SK-N-SH (cell line): ENCODE measurements around the gene NTHL1. TPM values are rescaled to one million over a fixed set of nuclear protein-coding genes. Genes with fewer than 3 reads are reported as not detected.
A peak's percentile ranks its signal among the peaks of the same experiment; 100 is the strongest.

Source experiments
- CTCF ChIA-PET: fragments of 300-600, 350-600 bp; formaldehyde crosslinking; extraction: SDS; loops from one replicate; lab custom pipeline; 2021; lab: Yijun Ruan, JAX
- POLR2A ChIA-PET: fragments of 350-600 bp; sonication (Branson Sonifier 250); formaldehyde crosslinking; extraction: SDS; loops from one replicate; lab custom pipeline; 2020; ENCODE audit warnings: antibody characterized with exemption, inconsistent platforms; lab: Yijun Ruan, JAX
- DNase-seq: peaks from one replicate; pipeline ENCODE4 v3.0.0; 2012
- H2AFZ ChIP-seq: fragments of 200-600 bp; sonication (generic); 2 replicates; pipeline ENCODE4 v1.8.1; 2016; ENCODE audit warnings: antibody characterized with exemption, mild to moderate bottlenecking, low read depth
- H3F3A ChIP-seq: fragments of 200-600 bp; sonication (generic); replicated peaks from 2 replicates; pipeline ENCODE3; 2016; ENCODE audit warnings: antibody characterized with exemption, mild to moderate bottlenecking; ENCODE audit not compliant: insufficient read depth
- H3K27ac ChIP-seq, 2 experiments: fragments of 200-500 bp in 1 of 2; fragments of 200-600 bp in 1 of 2; sonication (Bioruptor generic) in 1 of 2; sonication (generic), shearing (Covaris generic) in 1 of 2; 2 replicates each; pipeline versions ENCODE4 v1.5.1 to v1.6.1; 2014 to 2016; ENCODE audit warnings: low read depth in 2 of 2, inconsistent platforms in 1 of 2, low read length in 1 of 2, mild to moderate bottlenecking in 1 of 2, mixed read lengths in 1 of 2
- H3K27me3 ChIP-seq: fragments of 200-600 bp; sonication (generic), shearing (Covaris generic); 2 replicates; pipeline ENCODE4 v1.6.1; 2016; ENCODE audit warnings: mixed run types; ENCODE audit not compliant: insufficient read depth
- H3K36me3 ChIP-seq, 2 experiments: fragments of 200-500 bp in 1 of 2; fragments of 200-600 bp in 1 of 2; sonication (Bioruptor generic) in 1 of 2; sonication (generic) in 1 of 2; replicated peaks in 1 of 2; 2 replicates each; pipeline versions ENCODE3 to v1.5.1; 2014 to 2016; ENCODE audit warnings: low read length in 1 of 2, mild to moderate bottlenecking in 1 of 2; ENCODE audit not compliant: insufficient read depth in 2 of 2, control insufficient read depth in 1 of 2
- H3K4me1 ChIP-seq, 2 experiments: fragments of 200-500 bp in 1 of 2; fragments of 200-600 bp in 1 of 2; sonication (Bioruptor generic) in 1 of 2; sonication (generic), shearing (Covaris generic) in 1 of 2; 2 replicates each; pipeline versions ENCODE4 v1.5.1 to v1.6.1; 2014 to 2016; ENCODE audit warnings: low read depth in 1 of 2, low read length in 1 of 2, mixed run types in 1 of 2; ENCODE audit not compliant: insufficient read depth in 2 of 2, control insufficient read depth in 1 of 2
- H3K4me2 ChIP-seq: fragments of 200-600 bp; sonication (generic), shearing (Covaris generic); 2 replicates; pipeline ENCODE4 v1.6.1; 2017; ENCODE audit warnings: mixed run types
- H3K4me3 ChIP-seq, 2 experiments: fragments of 200-500 bp in 1 of 2; fragments of 200-600 bp in 1 of 2; sonication (Bioruptor generic) in 1 of 2; sonication (generic), shearing (Covaris generic) in 1 of 2; 2 replicates each; pipeline versions ENCODE4 v1.5.1 to v1.8.1; 2014 to 2016; ENCODE audit warnings: low read depth in 2 of 2, inconsistent platforms in 1 of 2, low read length in 1 of 2, mild to moderate bottlenecking in 1 of 2, mixed read lengths in 1 of 2, moderate library complexity in 1 of 2
- H3K79me2 ChIP-seq: fragments of 200-600 bp; sonication (generic); 2 replicates; pipeline ENCODE4 v1.8.1; 2017; ENCODE audit warnings: mild to moderate bottlenecking; ENCODE audit not compliant: insufficient read depth
- H3K9ac ChIP-seq: fragments of 200-600 bp; sonication (generic); 2 replicates; pipeline ENCODE4 v1.6.1; 2017; ENCODE audit warnings: mixed run types
- H3K9me2 ChIP-seq: fragments of 200-600 bp; sonication (generic); 2 replicates; pipeline ENCODE4 v1.6.1; 2017; ENCODE audit warnings: mixed run types
- H3K9me3 ChIP-seq: fragments of 200-600 bp; sonication (generic); 2 replicates; pipeline ENCODE4 v1.6.1; 2017; ENCODE audit warnings: mixed run types, mild to moderate bottlenecking, moderate library complexity
- H4K20me1 ChIP-seq: fragments of 200-600 bp; sonication (generic); 2 replicates; pipeline ENCODE4 v1.6.1; 2017; ENCODE audit warnings: mild to moderate bottlenecking, mixed run types; ENCODE audit not compliant: insufficient read depth
- CHD2 ChIP-seq: fragments of 150-350 bp; IDR thresholded peaks from 2 replicates; pipeline ENCODE4 v1.6.1; 2018; ENCODE audit warnings: low read length; ENCODE audit not compliant: partially characterized antibody
- CTCF ChIP-seq: fragments of 200-600 bp; sonication (generic); IDR thresholded peaks from 2 replicates; pipeline ENCODE4 v1.6.1; 2017; ENCODE audit warnings: antibody characterized with exemption, mild to moderate bottlenecking, moderate library complexity
- EP300 ChIP-seq, 2 experiments: IDR thresholded peaks; 2 replicates each; pipeline versions ENCODE4 v1.4.0 to v1.6.1; 2012; ENCODE audit warnings: borderline replicate concordance in 1 of 2, low read depth in 1 of 2, low read length in 1 of 2
- NRF1 ChIP-seq: IDR thresholded peaks from 2 replicates; pipeline ENCODE4 v1.6.1; 2012; ENCODE audit warnings: low read depth, mild to moderate bottlenecking, low read length
- PBX3 ChIP-seq: IDR thresholded peaks from 2 replicates; pipeline ENCODE4; 2012
- RCOR1 ChIP-seq: fragments of 150-350 bp; IDR thresholded peaks from 2 replicates; pipeline ENCODE4 v1.6.1; 2017; ENCODE audit warnings: antibody characterized with exemption, low read length
- RFX5 ChIP-seq: IDR thresholded peaks from 2 replicates; pipeline ENCODE4 v1.6.1; 2012; ENCODE audit warnings: mild to moderate bottlenecking, improper control_type of control experiment, low read length
- RXRA ChIP-seq: IDR thresholded peaks from 2 replicates; pipeline ENCODE4 v1.4.0; 2012; ENCODE audit warnings: low read depth, mild to moderate bottlenecking, borderline replicate concordance
- SMC3 ChIP-seq: IDR thresholded peaks from 2 replicates; pipeline ENCODE4 v1.6.1; 2012; ENCODE audit warnings: low read depth, low read length, improper control_type of control experiment
- YY1 ChIP-seq: IDR thresholded peaks from 2 replicates; pipeline ENCODE4 v1.4.0; 2012; ENCODE audit warnings: low read depth, mild to moderate bottlenecking
- WGBS: methylation state at CpG from one replicate; pipeline ENCODE4 v1.1.6; 2017; ENCODE audit warnings: low lambda C conversion rate; 5-methylcytosine and 5-hydroxymethylcytosine counted together
- polyA plus RNA-seq, 3 experiments: library from polyadenylated mRNA; depleted of rRNA; stranded (reverse); fragments of >200 nt; gene quantifications; 2 replicates each; pipeline ENCODE4 v1.2.3, GENCODE V29; 2012
- TF ChIP-seq, protein P1 (sequence below): fragments of 150-350 bp; IDR thresholded peaks from 2 replicates; pipeline ENCODE4 v1.6.1; 2017; ENCODE audit warnings: antibody characterized with exemption, low read length, low read depth, borderline replicate concordance

NTHL1 gene
- polyA plus RNA-seq, 1 of the 3 experiments (the other 2 are of a cell fraction): 77.3 TPM

GRCh38 chr16:2028146-2028545 is 19.5 kb downstream of the NTHL1 start:
- Histone ChIP-seq H3K27me3 (no peaks in the 10 kb centered on the region), H3F3A (peaks cover 5% of the 10 kb centered on the region), H3K4me2 (peak overlapping the region; percentile 90), H4K20me1 (peaks cover 8% of the 10 kb centered on the region; the same call in 1 of the 2 replicates), H3K79me2 (peaks cover 18% of the 10 kb centered on the region; the same call in 1 of the 2 replicates), H3K9ac (peak overlapping the region; percentile 61), H3K36me3 (peaks cover 0 to 6% of the 10 kb centered on the region in 2 experiments), H3K4me1 (peaks cover 13 to 27% of the 10 kb centered on the region in 2 experiments; a peak in 3 of 4 replicates), H3K9me2 (no peaks in the 10 kb centered on the region), H3K27ac (no peak overlapping the region; a peak in 1 of 4 replicates), H2AFZ (no peak overlapping the region), H3K4me3 (peak overlapping the region; percentile 56 to 67; a peak in 3 of 4 replicates), H3K9me3 (no peaks in the 10 kb centered on the region)
- WGBS: no CpG with 5 or more reads among the region's 3 CpGs
- DNase-seq: no peak
- POLR2A ChIA-PET: interaction anchor here (0.9 to 1.2 kb wide), 3 partner anchors 13 to 127 kb away, joined by 4 to 10 read pairs (median 6); partner anchors contain the start of gene TRAF7
- CTCF ChIA-PET: interaction anchor here (1.0 to 2.0 kb wide), 7 partner anchors 12 to 124 kb away, joined by 3 to 6 read pairs (median 5); partner anchors contain the start of genes NTHL1 and TSC2
- TF ChIP-seq PBX3: no peak
- TF ChIP-seq, protein P1, sequence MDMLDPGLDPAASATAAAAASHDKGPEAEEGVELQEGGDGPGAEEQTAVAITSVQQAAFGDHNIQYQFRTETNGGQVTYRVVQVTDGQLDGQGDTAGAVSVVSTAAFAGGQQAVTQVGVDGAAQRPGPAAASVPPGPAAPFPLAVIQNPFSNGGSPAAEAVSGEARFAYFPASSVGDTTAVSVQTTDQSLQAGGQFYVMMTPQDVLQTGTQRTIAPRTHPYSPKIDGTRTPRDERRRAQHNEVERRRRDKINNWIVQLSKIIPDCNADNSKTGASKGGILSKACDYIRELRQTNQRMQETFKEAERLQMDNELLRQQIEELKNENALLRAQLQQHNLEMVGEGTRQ: no peak
- TF ChIP-seq RFX5: no peak
- no peak for TF ChIP-seq EP300 (IDR thresholded peaks at IDR 0.05; ENCODE audit: borderline replicate concordance in 1 of 2, low read depth in 1 of 2, low read length in 1 of 2)
- TF ChIP-seq NRF1: no peak
- no peak for TF ChIP-seq YY1
- TF ChIP-seq SMC3: no peak
- TF ChIP-seq CHD2: no peak
- TF ChIP-seq RCOR1: no peak
- no peak for TF ChIP-seq RXRA
- TF ChIP-seq CTCF: no peak
